CD4-positive, alpha-beta T cell treated with Interleukin-4 for 4 hours (primary cell): ENCODE data around the gene NT5C3B.
"Not testable (repeated sequence)": the region's sequence is repeated elsewhere in the genome, so short reads cannot be mapped to it uniquely, and the experiment has no call there.

ENCODE experiments used
- DNase-seq: peaks from one replicate; pipeline ENCODE4 v3.0.0-alpha.2; 2020

Gene NT5C3B

DNA sequence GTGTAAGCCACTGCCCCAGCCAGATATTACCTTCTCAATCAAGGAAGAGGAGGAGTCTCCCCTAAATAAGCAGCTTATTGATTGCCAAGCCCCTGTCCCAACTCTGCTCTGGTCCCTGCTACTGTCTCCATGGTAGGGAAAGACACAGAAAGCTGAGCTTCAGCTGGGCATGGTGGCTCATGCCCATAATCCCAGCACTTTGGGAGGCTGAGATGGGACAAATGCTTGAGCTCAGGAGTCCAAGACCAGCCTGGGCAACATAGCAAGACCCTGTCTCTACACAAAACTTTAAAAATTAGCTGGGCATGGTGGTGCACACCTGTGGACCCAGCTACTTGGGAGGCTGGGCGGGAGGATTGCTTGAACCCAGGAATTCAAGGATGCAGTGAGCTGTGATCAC lies 56.1 kb downstream of the NT5C3B start:
- DNase-seq: no peak

DNA sequence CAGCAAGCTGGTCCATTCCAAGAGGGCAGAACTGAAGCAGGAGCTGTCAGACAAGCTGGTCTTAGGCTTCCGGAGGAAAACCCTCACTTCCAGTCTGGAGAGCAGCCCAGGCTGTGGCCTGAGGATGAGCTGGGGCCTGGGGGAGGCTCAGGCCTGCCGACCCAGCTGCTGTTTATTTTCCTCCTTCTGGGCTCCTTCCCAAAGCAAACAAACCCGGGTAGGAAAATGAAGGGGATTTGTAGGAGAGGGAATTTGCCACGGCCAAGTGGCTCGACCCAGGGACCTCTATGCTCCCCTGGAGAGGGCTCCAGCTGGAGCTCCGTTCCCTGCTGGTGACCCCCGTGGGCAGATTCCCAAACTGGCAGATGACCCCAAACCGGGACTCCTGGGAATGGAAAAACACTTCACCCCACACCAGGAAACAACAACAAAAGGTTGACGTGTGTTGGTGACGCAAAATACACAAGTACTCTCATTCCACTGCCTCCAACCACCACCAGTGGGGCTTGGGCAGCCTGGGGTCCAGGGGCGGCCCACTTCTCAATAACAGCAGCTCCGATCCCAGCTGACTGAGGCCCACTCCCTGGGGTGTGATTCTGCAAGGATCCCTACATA lies 58.4 kb downstream of the NT5C3B start:
- no peak for DNase-seq

GRCh38 chr17:41777157-41777573 lies 58.9 kb downstream of the NT5C3B start:
- no peak for DNase-seq

GRCh38 chr17:41776262-41776900 lies 59.7 kb downstream of the NT5C3B start:
- DNase-seq: not testable (repeated sequence)

- DNase-seq: no peak
These were observed 60.4 kb downstream of the NT5C3B start for GRCh38 chr17:41775394-41776226.
